ENCODE results near the gene POP7.
"Not testable (repeated sequence)": the region's sequence is repeated elsewhere in the genome, so short reads cannot be mapped to it uniquely, and the experiment has no call there.

POP7 gene

DNA sequence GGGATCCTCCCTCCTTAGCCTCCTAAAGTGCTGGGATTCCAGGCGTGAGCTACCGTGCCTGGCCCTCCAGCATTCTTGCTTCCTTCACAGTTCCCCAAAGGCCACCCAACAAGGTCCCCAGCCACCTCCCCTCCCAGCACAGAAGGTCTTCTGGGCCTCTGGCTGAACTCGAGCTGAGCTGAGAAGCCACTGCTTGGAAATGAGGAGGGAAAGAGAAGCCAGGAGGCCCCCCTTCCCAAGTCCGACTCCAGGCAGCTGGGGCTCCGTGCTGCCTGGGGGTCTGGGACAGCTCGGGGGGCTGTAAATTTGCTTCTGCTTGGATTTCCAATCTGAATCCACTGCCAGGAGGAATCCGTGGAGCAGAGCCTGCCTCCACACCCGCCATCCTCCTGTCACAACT, 8.8 kb downstream of the POP7 start:
- no peak overlapping the region for H3K27ac ChIP-seq (ENCODE audit: low read depth, low read length)

DNA sequence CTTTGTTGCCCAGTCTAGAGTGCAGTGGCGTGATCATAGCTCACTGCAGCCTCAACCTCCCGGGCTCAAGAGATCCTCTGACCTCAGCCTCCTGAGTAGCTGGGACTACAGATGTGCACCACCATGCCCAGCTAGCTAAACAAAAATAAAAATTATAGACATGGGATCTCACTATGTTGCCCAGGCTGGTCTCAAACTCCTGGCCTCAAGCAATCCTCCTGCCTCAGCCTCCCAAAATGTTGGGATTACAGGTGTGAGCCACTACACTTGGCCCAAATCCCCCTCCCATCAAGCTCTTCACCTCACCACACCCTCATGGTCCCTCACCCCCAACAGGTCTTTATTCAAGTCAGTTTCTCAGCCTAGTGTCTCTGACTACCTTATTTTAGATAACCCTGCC, 11.2 kb downstream of the POP7 start:
- H3K36me3 ChIP-seq (ENCODE audit: control insufficient read depth, low read length); H3K4me1 ChIP-seq (ENCODE audit: control insufficient read depth, low read length); H3K9me3 ChIP-seq (ENCODE audit: control insufficient read depth, insufficient read depth, low read length); H3K9me2 ChIP-seq (replicated peaks; ENCODE audit: control insufficient read depth, low read length); H3K4me2 ChIP-seq (ENCODE audit: low read length); H3F3A ChIP-seq (ENCODE audit: control insufficient read depth, insufficient read depth); H3K4me3 ChIP-seq (ENCODE audit: low read length); H3K79me2 ChIP-seq (ENCODE audit: control insufficient read depth, low read length); H4K20me1 ChIP-seq (ENCODE audit: control insufficient read depth, insufficient read depth, low read depth, low read length); H3K27ac ChIP-seq (ENCODE audit: low read depth, low read length): not testable (repeated sequence)
- peaks cover 18% of the 10 kb centered on the region for H3K27me3 ChIP-seq (ENCODE audit: control insufficient read depth, low read length)

More for the DNA sequence above, 8.8 kb downstream of the POP7 start:
- Histone ChIP-seq H3K9me2 (replicated peaks; ENCODE audit: control insufficient read depth, low read length) (no peaks in the 10 kb centered on the region), H3K36me3 (ENCODE audit: control insufficient read depth, low read length) (no peaks in the 10 kb centered on the region), H3K4me1 (ENCODE audit: control insufficient read depth, low read length) (no peaks in the 10 kb centered on the region), H3K79me2 (ENCODE audit: control insufficient read depth, low read length) (no peaks in the 10 kb centered on the region), H3K27me3 (ENCODE audit: control insufficient read depth, low read length) (peaks cover 4% of the 10 kb centered on the region; the same call in 1 of the 2 replicates), H3K4me3 (ENCODE audit: low read length) (no peak overlapping the region), H3F3A (ENCODE audit: control insufficient read depth, insufficient read depth) (no peaks in the 10 kb centered on the region), H4K20me1 (ENCODE audit: control insufficient read depth, insufficient read depth, low read depth, low read length) (no peaks in the 10 kb centered on the region), H3K4me2 (ENCODE audit: low read length) (no peak overlapping the region), H3K9me3 (ENCODE audit: control insufficient read depth, insufficient read depth, low read length) (peaks cover 3% of the 10 kb centered on the region; the same call in 1 of the 2 replicates)
- TF ChIP-seq EZH2phosphoT487 (IDR thresholded peaks at IDR 0.05; ENCODE audit: borderline replicate concordance, low read length) (no peak), CTCF (IDR thresholded peaks at IDR 0.05; ENCODE audit: low read depth, low read length, poor library complexity, severe bottlenecking) (no peak)

GRCh38 chr7:100719523-100720278, 13.8 kb downstream of the POP7 start:
- peaks cover 3% of the 10 kb centered on the region; the same call in 1 of the 2 replicates for H3K9me3 ChIP-seq (ENCODE audit: control insufficient read depth, insufficient read depth, low read length)
- no peaks in the 10 kb centered on the region for H4K20me1 ChIP-seq (ENCODE audit: control insufficient read depth, insufficient read depth, low read depth, low read length)
- no peaks in the 10 kb centered on the region for H3K79me2 ChIP-seq (ENCODE audit: control insufficient read depth, low read length)
- no peaks in the 10 kb centered on the region for H3K9me2 ChIP-seq (replicated peaks; ENCODE audit: control insufficient read depth, low read length)
- TF ChIP-seq EZH2phosphoT487 (IDR thresholded peaks at IDR 0.05; ENCODE audit: borderline replicate concordance, low read length) (no peak), CTCF (IDR thresholded peaks at IDR 0.05; ENCODE audit: low read depth, low read length, poor library complexity, severe bottlenecking) (no peak)
- H3K4me2 ChIP-seq (ENCODE audit: low read length), result no peak overlapping the region
- H3K27me3 ChIP-seq (ENCODE audit: control insufficient read depth, low read length), result peaks cover 37% of the 10 kb centered on the region
- no peaks in the 10 kb centered on the region for H3K4me1 ChIP-seq (ENCODE audit: control insufficient read depth, low read length)
- no peaks in the 10 kb centered on the region for H3F3A ChIP-seq (ENCODE audit: control insufficient read depth, insufficient read depth)
- H3K4me3 ChIP-seq (ENCODE audit: low read length), result no peak overlapping the region
- H3K36me3 ChIP-seq (ENCODE audit: control insufficient read depth, low read length), result no peaks in the 10 kb centered on the region
- no peak overlapping the region for H3K27ac ChIP-seq (ENCODE audit: low read depth, low read length)

GRCh38 chr7:100720279-100720670, 14.4 kb downstream of the POP7 start, which contains the start of gene EPO:
Gene EPO, plus strand, starts transcription at chr7:100720468. Its CDS starts 513 bp downstream, at chr7:100720981.
- H3K9me3 ChIP-seq (ENCODE audit: control insufficient read depth, insufficient read depth, low read length), result peaks cover 3% of the 10 kb centered on the region; the same call in 1 of the 2 replicates
- H3K79me2 ChIP-seq (ENCODE audit: control insufficient read depth, low read length), result no peaks in the 10 kb centered on the region
- H3K4me1 ChIP-seq (ENCODE audit: control insufficient read depth, low read length), result peaks cover 3% of the 10 kb centered on the region
- H3K36me3 ChIP-seq (ENCODE audit: control insufficient read depth, low read length), result no peaks in the 10 kb centered on the region
- peaks cover 42% of the 10 kb centered on the region for H3K27me3 ChIP-seq (ENCODE audit: control insufficient read depth, low read length)
- H3K27ac ChIP-seq (ENCODE audit: low read depth, low read length), result no peak within 1 kb of the TSS
- H3K4me3 ChIP-seq (ENCODE audit: low read length), result no peak within 1 kb of the TSS
- no peaks in the 10 kb centered on the region for H4K20me1 ChIP-seq (ENCODE audit: control insufficient read depth, insufficient read depth, low read depth, low read length)
- TF ChIP-seq CTCF (IDR thresholded peaks at IDR 0.05; ENCODE audit: low read depth, low read length, poor library complexity, severe bottlenecking), result no peak
- no peak for TF ChIP-seq EZH2phosphoT487 (IDR thresholded peaks at IDR 0.05; ENCODE audit: borderline replicate concordance, low read length)
- H3K9me2 ChIP-seq (replicated peaks; ENCODE audit: control insufficient read depth, low read length), result no peaks in the 10 kb centered on the region
- H3K4me2 ChIP-seq (ENCODE audit: low read length), result no peak within 1 kb of the TSS
- H3F3A ChIP-seq (ENCODE audit: control insufficient read depth, insufficient read depth), result no peaks in the 10 kb centered on the region

Data from DOHH2 (cell line).